Gastroesophageal sphincter (tissue), 3 donors: ENCODE measurements around the gene SUPT20H.

Experiments used
- EP300 ChIP-seq: sonication (generic); formaldehyde crosslinking; IDR thresholded peaks from one replicate; pipeline ENCODE4 v1.6.1; 2017; ENCODE audit warnings: antibody characterized with exemption, mild to moderate bottlenecking
- POLR2A ChIP-seq, 2 donors: fragments of 450-650 bp; IDR thresholded peaks; one replicate each; pipeline ENCODE4 v1.6.1; 2017; ENCODE audit warnings: antibody characterized with exemption in 2 of 2, mild to moderate bottlenecking in 2 of 2, moderate library complexity in 1 of 2
- TF ChIP-seq, protein P1 (sequence below), 4 experiments: fragments of 200-600 bp in 2 of 4; fragments of 450-650 bp in 2 of 4; sonication (generic) in 1 of 4; IDR thresholded peaks; one replicate each; pipeline ENCODE4 v1.5.1; 2017 to 2019; ENCODE audit warnings: antibody characterized with exemption in 4 of 4, mild to moderate bottlenecking in 2 of 4, moderate library complexity in 2 of 4

DNA sequence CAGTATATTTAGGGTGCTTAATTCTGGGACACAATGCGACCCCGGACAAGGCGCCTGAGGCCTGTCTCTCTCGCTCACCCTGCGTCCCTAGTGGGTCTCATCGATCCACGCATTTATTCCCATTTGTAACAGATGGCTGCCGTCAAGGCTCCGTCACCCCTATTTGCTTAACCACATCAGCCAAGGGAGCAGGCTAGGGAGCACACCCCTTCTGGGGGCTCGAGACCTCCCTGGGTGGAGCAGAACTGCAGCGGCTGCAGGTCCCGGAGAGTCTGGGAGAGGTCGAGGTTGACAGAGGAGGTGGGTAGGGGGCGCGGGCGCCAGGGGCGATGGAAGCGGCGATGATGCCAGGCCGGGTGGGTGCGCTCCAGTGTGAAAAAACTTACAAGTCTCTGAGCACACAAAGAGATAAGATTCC lies 60.9 kb downstream of the SUPT20H start:
- TF ChIP-seq POLR2A (IDR thresholded peaks at IDR 0.05) = no peak
- TF ChIP-seq, protein P1, sequence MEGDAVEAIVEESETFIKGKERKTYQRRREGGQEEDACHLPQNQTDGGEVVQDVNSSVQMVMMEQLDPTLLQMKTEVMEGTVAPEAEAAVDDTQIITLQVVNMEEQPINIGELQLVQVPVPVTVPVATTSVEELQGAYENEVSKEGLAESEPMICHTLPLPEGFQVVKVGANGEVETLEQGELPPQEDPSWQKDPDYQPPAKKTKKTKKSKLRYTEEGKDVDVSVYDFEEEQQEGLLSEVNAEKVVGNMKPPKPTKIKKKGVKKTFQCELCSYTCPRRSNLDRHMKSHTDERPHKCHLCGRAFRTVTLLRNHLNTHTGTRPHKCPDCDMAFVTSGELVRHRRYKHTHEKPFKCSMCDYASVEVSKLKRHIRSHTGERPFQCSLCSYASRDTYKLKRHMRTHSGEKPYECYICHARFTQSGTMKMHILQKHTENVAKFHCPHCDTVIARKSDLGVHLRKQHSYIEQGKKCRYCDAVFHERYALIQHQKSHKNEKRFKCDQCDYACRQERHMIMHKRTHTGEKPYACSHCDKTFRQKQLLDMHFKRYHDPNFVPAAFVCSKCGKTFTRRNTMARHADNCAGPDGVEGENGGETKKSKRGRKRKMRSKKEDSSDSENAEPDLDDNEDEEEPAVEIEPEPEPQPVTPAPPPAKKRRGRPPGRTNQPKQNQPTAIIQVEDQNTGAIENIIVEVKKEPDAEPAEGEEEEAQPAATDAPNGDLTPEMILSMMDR (IDR thresholded peaks at IDR 0.05) = no peak
- TF ChIP-seq EP300 = no peak
